Mucosa of rectum (tissue), 2 donors: ENCODE measurements around the gene TCF4.

Experiments
- H3K27ac ChIP-seq, 2 donors: one replicate each; pipeline ENCODE4 v1.7.0; 2013; ENCODE audit warnings: inconsistent platforms in 2 of 2, low read depth in 2 of 2, low read length in 2 of 2
- H3K27me3 ChIP-seq, 2 donors: one replicate each; pipeline ENCODE4 v1.7.0; 2013; ENCODE audit warnings: low read length in 2 of 2; ENCODE audit not compliant: control insufficient read depth in 2 of 2, insufficient read depth in 2 of 2
- H3K36me3 ChIP-seq, 2 donors: one replicate each; pipeline ENCODE4 v1.7.0; 2013; ENCODE audit warnings: low read length in 2 of 2; ENCODE audit not compliant: control insufficient read depth in 2 of 2, insufficient read depth in 2 of 2
- H3K4me1 ChIP-seq, 2 donors: one replicate each; pipeline ENCODE4 v1.7.0; 2013; ENCODE audit warnings: low read length in 2 of 2, mild to moderate bottlenecking in 1 of 2; ENCODE audit not compliant: control insufficient read depth in 2 of 2, insufficient read depth in 2 of 2
- H3K4me3 ChIP-seq, 2 donors: one replicate each; pipeline ENCODE4 v1.7.0; 2013; ENCODE audit warnings: low read length in 2 of 2
- H3K9ac ChIP-seq, 2 donors: one replicate each; pipeline ENCODE4 v1.7.0; 2013; ENCODE audit warnings: low read length in 2 of 2, low read depth in 1 of 2, mild to moderate bottlenecking in 1 of 2
- H3K9me3 ChIP-seq, 2 donors: one replicate each; pipeline ENCODE4 v1.7.0; 2013; ENCODE audit warnings: low read length in 2 of 2; ENCODE audit not compliant: control insufficient read depth in 2 of 2
- donor health status: healthy.
- donor health status: Normal muscosa, but diverticular disease.

The TCF4 gene

GRCh38 chr18:55609160-55609825 is 21.3 kb upstream of the TCF4 start:
- H3K36me3 ChIP-seq = no peaks in the 10 kb centered on the region
- H3K4me1 ChIP-seq = no peaks in the 10 kb centered on the region
- H3K9me3 ChIP-seq = no peaks in the 10 kb centered on the region
- no peak overlapping the region for H3K9ac ChIP-seq
- no peaks in the 10 kb centered on the region for H3K27me3 ChIP-seq
- no peak overlapping the region for H3K4me3 ChIP-seq
- no peak overlapping the region for H3K27ac ChIP-seq

- H3K27ac ChIP-seq = no peak overlapping the region
- H3K9ac ChIP-seq = no peak overlapping the region
- H3K9me3 ChIP-seq = no peaks in the 10 kb centered on the region
- no peaks in the 10 kb centered on the region for H3K36me3 ChIP-seq
- no peak overlapping the region for H3K4me3 ChIP-seq
- H3K4me1 ChIP-seq = no peaks in the 10 kb centered on the region
- no peaks in the 10 kb centered on the region for H3K27me3 ChIP-seq
These were observed 20.5 kb upstream of the TCF4 start for GRCh38 chr18:55608497-55608896.

GRCh38 chr18:55607773-55608172 is 19.8 kb upstream of the TCF4 start:
- Histone ChIP-seq H3K4me1 (no peaks in the 10 kb centered on the region), H3K4me3 (no peak overlapping the region), H3K36me3 (no peaks in the 10 kb centered on the region), H3K27ac (no peak overlapping the region), H3K27me3 (no peaks in the 10 kb centered on the region), H3K9me3 (no peaks in the 10 kb centered on the region), H3K9ac (no peak overlapping the region)

GRCh38 chr18:55605733-55606338 is 17.8 kb upstream of the TCF4 start:
- Histone ChIP-seq H3K4me3 (no peak overlapping the region), H3K4me1 (no peaks in the 10 kb centered on the region), H3K36me3 (no peaks in the 10 kb centered on the region), H3K9ac (no peak overlapping the region), H3K27ac (no peak overlapping the region), H3K27me3 (no peaks in the 10 kb centered on the region), H3K9me3 (no peaks in the 10 kb centered on the region)

- Histone ChIP-seq H3K9me3 (no peaks in the 10 kb centered on the region), H3K4me1 (no peaks in the 10 kb centered on the region), H3K27ac (no peak overlapping the region), H3K36me3 (no peaks in the 10 kb centered on the region), H3K9ac (no peak overlapping the region), H3K27me3 (no peaks in the 10 kb centered on the region), H3K4me3 (no peak overlapping the region)
These were observed 15.8 kb upstream of the TCF4 start for GRCh38 chr18:55603775-55604174.

GRCh38 chr18:55593888-55594287 is 5.9 kb upstream of the TCF4 start:
- Histone ChIP-seq H3K9ac (no peak overlapping the region), H3K9me3 (no peaks in the 10 kb centered on the region), H3K36me3 (no peaks in the 10 kb centered on the region), H3K27me3 (peaks cover 0 to under 1% of the 10 kb centered on the region in 2 donors), H3K4me3 (no peak overlapping the region), H3K27ac (no peak overlapping the region), H3K4me1 (no peaks in the 10 kb centered on the region)

GRCh38 chr18:55592572-55592971 is 4.6 kb upstream of the TCF4 start:
- no peak overlapping the region for H3K4me3 ChIP-seq
- H3K9me3 ChIP-seq = no peaks in the 10 kb centered on the region
- peaks cover 0 to 4% of the 10 kb centered on the region in 2 donors for H3K27me3 ChIP-seq
- H3K4me1 ChIP-seq = no peaks in the 10 kb centered on the region
- H3K9ac ChIP-seq = no peak overlapping the region
- no peaks in the 10 kb centered on the region for H3K36me3 ChIP-seq
- H3K27ac ChIP-seq = no peak overlapping the region

GRCh38 chr18:55592106-55592505 is 4.1 kb upstream of the TCF4 start:
- no peaks in the 10 kb centered on the region for H3K9me3 ChIP-seq
- no peak overlapping the region for H3K4me3 ChIP-seq
- no peaks in the 10 kb centered on the region for H3K36me3 ChIP-seq
- H3K9ac ChIP-seq = no peak overlapping the region
- no peak overlapping the region for H3K27ac ChIP-seq
- peaks cover 0 to 4% of the 10 kb centered on the region in 2 donors for H3K27me3 ChIP-seq
- no peaks in the 10 kb centered on the region for H3K4me1 ChIP-seq

GRCh38 chr18:55589625-55590291 is 1.8 kb upstream of the TCF4 start:
- H3K27me3 ChIP-seq = peaks cover 0 to 4% of the 10 kb centered on the region in 2 donors
- H3K36me3 ChIP-seq = no peaks in the 10 kb centered on the region
- no peaks in the 10 kb centered on the region for H3K9me3 ChIP-seq
- no peaks in the 10 kb centered on the region for H3K4me1 ChIP-seq
- peak overlapping the region; percentile 53 to 56 for H3K9ac ChIP-seq
- H3K27ac ChIP-seq = peak overlapping the region; percentile 66 to 77
- H3K4me3 ChIP-seq = peak overlapping the region; percentile 66 to 68

GRCh38 chr18:55588870-55589595 is 1.0 kb upstream of the TCF4 start:
- peak overlapping the region in 1 of 2 donors; percentile 18 for H3K9ac ChIP-seq
- H3K36me3 ChIP-seq = no peaks in the 10 kb centered on the region
- H3K9me3 ChIP-seq = no peaks in the 10 kb centered on the region
- H3K4me1 ChIP-seq = no peaks in the 10 kb centered on the region
- peak overlapping the region; percentile 60 to 68 for H3K4me3 ChIP-seq
- H3K27ac ChIP-seq = peak overlapping the region; percentile 38 to 56
- H3K27me3 ChIP-seq = peaks cover 0 to 4% of the 10 kb centered on the region in 2 donors
